HT1080 (cell line): Measurements from ENCODE around the gene KIAA1328. TPM values are rescaled to one million over a fixed set of nuclear protein-coding genes. Genes with fewer than 3 reads are reported as not detected.
A peak's percentile ranks its signal among the peaks of the same experiment; 100 is the strongest.

Experiments used
- DNase-seq: peaks from one replicate; pipeline ENCODE4 v3.0.0-alpha.2; 2015; ENCODE audit warnings: low read depth
- total RNA-seq: library from RNA; depleted of rRNA; stranded (reverse); fragments of >200 nt; shearing (Covaris generic); gene quantifications from 2 replicates; pipeline ENCODE4 v1.2.3, GENCODE V29; 2014

Gene KIAA1328
- total RNA-seq, 1 experiment from 2014 or later, result 1.2 TPM

DNA sequence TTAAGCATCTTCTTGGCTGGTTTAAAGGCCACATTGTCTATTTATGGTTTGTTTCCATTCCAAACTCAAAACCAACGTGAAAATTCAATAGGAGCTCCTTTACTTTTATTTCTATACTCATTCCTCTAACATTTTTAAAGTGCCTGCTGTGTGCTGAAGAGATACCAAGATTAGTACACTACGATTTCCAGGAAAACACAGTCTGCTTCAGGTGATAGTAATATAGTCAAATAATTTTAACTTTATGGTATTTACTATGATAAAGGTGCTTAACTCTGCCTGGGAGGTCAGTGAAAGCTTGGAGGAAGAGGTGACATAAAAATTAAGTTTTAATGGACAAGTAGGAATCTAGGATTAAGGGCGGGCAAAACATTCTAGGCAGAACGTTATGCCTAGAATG, 121.4 kb downstream of the KIAA1328 start:
- DNase-seq, result no peak

DNA sequence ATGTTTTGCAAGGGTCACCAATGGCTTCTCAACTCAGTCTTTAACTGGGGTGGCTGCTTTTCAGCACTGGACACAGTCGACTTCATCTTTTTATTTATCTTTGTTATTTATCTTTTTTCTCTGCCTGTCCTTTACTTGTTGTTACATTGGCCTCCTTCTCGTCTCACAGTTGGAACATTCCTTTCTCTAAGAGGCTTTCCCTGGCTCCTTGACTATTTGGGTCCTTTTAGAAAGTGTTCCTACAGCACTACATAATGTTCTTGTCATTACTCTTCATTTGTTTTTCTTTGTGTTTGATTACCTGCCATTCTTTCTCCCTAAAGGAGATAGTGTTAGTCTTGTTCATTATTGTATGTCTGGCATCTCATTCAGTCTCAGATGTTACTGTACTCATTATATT, 122.0 kb downstream of the KIAA1328 start:
- no peak for DNase-seq

DNA sequence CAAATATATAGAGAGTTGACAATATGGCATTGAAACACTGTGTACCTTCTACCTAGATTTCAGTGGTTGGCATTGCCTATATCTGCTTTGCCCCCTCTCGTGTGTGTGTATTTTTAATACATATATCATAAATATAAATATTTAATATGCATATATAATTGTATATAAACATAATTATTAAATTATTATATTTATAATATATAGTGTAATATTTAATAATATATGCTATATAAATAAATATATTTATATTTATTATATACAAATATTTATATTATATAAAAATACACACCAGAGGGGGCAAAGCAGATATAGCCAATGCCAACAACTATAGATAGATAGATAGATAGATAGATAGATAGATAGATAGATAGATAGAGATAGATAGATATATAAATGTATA, 124.1 kb downstream of the KIAA1328 start:
- DNase-seq, result no peak

DNA sequence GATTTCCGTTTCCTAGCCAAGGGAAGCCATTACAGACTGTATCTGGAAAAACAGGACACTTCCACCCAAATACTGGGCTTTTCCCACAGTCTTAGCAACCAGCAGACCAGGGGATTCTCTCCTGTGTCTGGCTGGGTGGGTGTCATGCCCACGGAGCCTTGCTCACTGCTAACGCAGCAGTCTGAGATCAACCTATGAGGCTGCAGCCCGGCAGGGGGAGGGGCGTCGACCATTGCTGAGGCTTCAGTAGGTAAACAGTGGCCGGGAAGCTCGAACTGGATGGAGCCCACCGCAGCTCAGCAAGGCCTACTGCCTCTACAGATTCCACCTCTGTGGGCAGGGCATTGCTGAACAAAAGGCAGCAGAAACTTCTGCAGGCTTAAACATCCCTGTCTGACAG, 131.1 kb downstream of the KIAA1328 start:
- no peak for DNase-seq

DNA sequence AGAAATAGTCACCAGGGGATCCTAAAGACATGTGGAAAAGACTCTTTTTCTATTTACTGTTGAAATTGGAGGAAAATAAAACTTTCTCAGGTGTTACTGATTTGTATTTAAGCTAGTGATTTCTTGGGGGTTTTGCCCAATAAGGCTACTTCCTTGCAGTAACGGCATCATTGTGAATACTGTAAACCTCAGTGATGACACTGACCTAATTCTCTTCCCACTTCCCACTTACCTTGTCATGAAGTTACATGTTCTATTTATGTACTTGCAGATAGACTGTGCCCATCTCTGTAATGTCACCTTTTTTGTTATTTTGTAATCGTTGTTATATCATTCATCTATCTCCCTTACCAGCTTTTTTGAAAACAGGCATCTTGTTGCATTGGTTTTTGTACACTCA, 134.5 kb downstream of the KIAA1328 start:
- DNase-seq, result no peak

DNA sequence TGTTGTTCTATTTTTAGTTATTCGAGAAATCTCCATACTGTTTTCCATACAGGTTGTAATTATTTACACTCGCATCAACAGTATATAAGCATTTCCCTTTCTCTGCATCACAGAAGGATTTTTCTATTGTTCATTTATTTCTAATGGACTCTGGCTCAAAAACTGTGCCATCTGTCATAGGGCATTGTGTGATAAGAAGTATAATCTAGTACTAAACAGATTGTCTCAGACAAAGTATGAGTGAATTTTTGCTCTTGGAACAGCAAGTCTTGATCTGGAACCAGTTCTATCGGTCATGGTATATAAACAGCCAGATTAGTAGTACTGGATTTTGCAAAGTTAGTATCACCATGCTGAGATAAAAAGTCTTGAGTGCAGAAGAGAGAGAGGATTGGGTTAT, 145.8 kb downstream of the KIAA1328 start:
- DNase-seq, result no peak

DNA sequence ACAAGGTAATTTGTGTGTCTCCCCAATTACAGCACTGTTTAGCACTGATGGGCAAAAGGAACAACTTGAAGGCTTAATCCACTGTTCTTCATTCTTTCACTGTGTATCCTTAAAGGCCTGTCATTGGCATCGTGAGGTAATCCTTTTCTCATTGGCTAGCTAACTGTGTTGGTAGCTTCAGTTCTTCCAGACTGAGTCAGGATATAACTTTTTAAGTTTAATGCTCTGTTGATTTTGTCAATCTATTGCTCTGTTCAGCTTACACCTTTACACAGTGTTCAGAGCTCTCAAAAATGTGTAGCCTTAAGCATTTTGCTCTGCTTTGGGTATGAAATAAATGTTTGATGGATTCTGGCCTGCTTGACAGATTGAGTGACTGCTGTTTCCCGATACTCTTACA, 148.2 kb downstream of the KIAA1328 start:
- no peak for DNase-seq

DNA sequence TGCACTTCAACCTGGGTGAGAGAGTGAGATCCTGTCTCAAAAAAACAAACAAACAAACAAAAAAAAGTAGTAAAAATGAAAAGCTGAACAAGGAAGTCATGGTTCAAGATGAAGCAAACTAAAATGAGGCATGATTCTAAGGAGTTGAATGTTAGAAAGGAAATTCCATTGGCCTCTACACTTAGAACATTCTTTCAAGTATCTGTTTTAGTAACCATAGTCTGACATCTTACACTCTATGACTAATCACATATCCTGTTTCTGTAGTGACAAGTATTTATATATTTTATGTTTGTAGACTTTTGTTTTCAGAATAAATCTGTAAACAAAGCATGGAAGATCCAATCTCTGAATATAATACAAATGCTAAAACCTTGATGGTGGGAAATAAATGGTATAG, 164.1 kb downstream of the KIAA1328 start:
- peak; percentile 50 for DNase-seq

DNA sequence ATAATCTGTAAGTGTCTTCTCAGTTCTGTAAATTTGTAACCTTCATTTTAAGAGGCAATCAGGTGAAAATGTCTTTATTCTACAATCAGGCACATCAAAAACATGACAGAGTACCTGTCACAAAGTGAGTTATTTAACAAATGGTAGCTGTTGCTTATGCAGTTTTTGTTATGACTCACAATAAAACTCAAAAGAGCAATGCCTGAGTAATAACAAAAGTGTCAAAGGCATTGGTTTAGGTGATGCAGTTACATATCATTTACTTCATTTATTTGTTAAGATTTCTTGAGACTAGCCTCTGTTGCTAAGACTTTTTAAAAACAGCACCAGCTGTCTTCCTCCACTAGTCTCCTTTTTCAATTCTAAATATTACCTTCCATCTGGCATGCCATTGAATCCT, 177.8 kb downstream of the KIAA1328 start:
- DNase-seq, result no peak

DNA sequence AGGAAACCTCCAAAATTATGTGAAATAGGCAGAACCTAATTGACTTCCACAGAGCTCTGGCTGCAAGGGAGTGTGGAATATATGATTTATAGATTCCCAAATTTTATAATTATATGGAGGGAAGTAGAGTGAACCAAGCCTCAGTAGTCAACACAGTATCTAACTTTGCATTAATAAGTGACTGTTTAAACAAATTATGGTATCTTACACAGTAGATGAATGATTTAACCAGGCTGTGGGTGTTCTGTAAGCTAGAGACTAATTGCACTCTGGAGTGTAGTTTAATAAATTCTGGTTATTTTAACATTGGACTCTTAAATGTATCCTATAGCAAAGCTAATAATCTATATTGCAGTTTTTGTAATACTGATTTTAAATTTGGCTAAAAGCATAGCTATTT, 183.5 kb downstream of the KIAA1328 start:
- no peak for DNase-seq

DNA sequence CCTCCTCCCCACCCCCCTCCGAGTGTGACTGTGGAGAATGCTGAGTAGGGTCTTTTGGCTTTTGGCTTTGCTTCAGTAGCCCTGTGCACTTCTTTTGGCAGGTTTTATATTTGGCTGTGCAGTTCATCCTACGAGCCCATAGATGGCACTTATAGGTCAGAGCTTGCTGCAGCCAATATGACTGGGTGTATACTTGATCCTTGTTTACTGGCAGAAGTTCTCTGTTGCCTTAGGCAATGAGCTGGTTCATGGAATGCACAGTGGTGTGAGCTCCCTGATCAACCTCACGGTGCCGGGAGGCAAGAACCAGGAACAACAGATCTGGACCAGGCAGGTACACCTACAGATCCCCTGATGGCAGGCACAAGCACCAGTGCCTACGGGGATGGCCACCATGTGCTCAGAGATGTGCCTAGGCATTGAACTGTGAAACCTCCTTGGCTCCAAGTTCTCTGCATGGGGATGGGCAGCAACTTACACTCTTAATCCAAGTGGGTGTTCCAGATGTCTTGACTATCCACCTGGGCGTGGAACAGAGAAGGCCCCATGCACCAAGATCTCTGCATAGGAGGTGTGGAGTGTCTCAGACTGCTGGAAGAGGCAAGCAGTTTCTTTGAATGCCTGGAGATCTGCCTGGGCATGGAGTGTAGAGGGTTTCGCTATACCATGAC, 190.4 kb downstream of the KIAA1328 start:
- DNase-seq, result peak; percentile 19

DNA sequence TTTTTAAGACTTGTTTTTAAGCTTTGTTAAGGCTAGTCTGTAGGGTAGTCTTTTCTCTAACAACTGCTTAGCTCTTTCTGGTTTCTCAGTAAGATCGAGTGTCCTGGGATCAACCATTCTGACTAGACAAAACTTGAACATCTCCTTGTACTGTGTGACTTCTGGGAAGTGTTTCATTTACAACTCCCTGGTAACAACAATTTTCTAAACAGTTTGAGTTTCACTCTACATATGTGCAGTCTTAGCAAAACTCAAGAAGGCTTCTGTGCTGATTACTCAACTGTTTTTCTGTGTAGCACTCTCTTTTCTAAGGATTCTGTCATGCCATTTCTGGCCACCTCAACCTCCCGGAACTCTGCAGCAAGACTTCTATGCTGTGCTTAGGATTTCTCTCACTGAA, 204.5 kb downstream of the KIAA1328 start:
- no peak for DNase-seq

DNA sequence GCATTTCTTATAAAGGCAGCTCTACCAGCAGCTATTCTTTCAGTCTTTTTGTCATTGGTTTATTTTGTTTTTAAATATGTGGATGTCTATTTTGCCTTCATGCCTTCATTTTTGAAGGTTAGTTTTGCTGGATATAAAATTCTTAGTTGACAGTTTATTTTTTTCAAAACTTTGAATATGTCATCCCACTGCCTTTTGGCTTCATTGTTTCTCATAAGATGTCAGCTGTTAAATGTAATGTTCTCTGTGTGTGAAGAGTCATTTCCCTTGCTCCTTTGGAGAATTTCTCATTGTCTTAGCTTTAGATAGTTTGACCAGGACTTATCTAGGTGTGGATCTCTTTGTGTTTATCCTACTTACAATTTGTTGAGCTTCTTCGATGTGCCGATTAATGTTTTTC, 213.5 kb downstream of the KIAA1328 start:
- DNase-seq, result no peak

DNA sequence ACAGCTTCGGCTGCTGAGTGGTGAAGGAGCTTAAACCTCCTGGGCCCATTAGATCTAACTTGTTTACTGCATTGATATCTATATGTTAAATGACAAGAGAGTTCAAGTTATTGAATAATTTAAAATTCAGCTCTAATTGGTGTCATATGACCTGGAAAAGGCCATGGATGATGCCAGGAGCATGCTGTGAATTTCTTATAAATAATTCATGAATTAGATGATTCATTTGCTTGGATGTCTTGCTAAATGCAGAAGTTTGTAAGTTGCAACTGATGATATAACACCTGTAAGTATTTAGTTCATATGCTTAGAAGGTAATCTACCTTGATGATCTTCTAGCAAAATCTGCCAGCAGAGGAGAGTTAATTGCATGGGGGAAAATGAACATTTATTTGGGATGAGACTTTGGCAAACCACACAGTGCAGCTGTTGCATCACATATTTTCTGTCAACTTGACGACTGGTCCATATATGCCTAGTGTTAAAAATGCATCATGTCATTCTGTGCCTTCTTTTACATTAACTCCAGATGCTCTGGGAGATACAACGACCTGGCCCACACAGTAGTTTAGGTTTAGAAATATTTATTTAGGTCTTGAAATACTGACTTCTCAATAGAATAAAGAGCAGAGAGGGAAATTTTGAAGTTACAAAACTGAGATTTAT, 226.3 kb downstream of the KIAA1328 start:
- DNase-seq, result no peak

DNA sequence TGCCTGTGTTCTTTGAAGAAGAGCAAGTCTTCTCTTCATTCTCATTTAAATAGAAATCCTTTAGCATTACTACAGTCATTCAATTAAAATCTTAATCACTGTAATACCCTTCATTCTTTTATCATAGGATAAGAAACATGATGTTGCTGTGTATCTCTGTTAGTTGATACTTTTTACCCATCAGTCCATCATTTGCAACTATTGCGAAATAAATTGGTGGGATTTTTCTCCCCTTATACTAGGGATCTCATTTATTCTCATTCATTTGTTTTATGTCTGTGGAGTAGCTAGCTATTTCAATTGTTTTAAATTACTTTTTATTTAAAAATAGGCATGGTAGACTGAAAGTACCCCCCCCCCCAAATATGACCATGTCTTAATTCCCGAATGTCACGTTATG, 235.3 kb downstream of the KIAA1328 start:
- no peak for DNase-seq

DNA sequence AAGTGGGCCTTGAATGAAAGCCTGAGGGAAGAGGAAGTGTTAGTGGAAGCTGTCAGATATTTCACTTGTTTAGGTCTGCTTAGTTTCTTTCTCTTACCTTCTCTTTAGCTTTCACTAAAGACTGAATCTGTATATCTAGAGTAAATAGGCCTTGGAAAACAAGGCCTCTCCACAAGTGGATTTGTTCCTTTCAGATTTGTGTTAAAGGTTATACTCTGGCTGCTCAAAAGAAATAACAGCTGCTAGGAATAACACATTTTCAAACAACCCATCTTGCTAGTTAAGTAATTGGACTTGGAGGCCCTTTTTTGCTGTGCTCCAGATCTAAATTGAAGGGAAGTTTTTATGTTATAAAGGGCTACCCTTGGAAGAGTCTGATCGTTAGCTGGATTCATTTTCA, 236.3 kb downstream of the KIAA1328 start:
- no peak for DNase-seq

DNA sequence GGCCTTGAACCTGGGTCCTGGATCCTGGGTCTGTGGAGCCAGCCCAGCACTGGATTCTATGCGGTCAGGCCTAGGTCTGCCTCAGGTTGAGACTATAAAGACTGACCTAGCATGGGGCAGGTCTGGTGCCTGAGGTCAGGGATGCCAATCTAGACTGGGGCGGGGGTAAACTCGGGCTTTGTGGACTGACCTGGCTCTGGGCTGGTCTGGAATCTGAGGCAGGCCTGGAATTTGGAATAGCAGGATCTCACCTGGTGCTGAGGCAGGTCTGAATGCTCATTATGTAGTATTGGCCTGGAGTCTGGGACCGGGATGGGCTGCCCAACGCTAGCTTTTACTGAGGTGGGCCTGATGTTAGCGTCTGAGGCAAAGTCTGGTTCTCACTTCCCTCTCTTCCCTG, 256.0 kb downstream of the KIAA1328 start:
- DNase-seq, result no peak

DNA sequence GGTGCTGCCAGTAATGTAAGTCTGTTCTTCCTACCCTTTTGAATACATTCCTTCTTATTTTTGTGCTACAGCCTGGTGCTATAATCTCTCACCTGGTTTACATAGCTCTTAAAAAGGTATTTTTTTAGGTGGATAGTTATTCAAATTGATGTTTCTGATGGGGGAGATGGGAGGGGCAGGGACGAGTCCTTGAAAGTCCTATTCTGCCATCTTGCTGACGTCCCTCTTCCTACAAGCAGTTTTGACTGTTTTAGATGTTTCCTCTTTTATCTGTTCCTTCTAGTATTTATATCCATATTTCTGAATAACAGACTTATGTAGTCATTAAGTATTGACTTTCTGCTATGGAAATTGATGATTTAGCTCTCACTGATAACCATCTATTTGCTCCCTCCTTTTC, 256.4 kb downstream of the KIAA1328 start:
- DNase-seq, result no peak

DNA sequence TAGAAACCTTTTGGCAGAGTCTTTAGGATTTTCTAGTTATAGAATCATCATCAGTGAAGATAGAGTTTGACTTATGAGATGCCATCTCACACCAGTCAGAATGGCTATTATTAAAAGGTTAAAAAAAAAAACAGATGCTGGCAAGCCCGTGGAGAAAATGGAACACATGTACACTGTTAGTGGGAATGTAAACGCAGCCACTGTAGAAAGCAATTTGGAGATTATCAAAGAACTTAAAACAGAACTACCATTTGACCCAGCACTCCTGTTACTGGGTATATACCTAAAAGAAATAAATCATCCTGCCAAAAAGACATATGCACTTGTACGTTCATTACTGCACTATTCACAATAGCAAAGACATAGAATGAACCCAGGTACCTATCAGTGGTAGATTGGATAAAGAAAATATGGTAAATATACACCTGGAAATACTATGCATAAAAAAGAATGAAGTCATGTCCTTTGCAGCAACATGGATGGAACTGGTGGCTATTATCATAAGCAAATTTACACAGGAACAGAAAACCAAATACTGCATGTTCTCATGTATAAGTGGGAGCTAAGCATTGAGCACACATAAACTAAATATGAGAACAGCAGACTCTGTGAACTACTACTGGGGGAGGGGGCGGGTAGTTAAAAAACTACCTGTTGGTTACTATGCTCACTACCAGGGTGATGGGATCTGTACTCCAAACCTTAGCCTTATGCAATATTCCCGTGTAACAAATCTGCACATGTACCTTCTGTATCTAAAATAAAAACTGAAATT, 279.0 kb downstream of the KIAA1328 start:
- DNase-seq, result no peak

DNA sequence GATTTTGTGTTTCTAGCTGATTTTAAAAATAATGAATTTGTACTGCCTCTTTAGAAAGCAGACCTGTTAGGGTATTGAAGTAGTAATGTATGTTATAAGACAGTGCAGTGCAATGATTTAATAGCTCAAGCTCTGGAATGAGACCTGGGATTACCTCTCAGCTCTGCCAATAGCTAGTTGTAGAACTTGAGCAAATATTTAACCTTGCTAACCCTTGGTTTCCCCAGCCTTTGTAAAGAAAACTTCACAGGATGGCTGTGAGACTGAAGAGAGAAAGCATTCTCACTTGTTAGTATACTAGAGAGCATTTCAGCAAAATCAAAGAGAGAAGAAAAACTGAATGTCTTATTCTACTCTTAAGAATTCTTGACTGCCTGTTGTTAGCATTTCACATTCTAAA, 293.9 kb downstream of the KIAA1328 start:
- DNase-seq, result no peak

DNA sequence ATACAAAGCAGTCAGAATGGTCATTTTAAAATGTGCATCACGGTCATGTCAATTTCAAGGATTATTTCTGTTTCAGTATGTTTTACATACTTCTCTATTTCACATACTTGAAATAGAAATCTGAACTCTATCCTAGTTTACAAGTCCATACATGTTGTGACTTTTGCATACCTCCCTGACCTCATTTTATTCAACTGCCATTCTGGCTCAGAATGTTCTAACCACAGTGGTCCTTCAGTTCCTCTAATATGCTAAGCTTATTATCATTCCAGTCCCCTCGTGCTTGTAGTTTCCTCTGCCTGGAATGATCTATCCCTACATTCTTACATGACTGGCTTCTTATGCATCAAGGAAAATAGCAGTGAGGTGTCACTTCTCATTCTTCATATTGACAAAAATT, 295.6 kb downstream of the KIAA1328 start:
- DNase-seq, result no peak

DNA sequence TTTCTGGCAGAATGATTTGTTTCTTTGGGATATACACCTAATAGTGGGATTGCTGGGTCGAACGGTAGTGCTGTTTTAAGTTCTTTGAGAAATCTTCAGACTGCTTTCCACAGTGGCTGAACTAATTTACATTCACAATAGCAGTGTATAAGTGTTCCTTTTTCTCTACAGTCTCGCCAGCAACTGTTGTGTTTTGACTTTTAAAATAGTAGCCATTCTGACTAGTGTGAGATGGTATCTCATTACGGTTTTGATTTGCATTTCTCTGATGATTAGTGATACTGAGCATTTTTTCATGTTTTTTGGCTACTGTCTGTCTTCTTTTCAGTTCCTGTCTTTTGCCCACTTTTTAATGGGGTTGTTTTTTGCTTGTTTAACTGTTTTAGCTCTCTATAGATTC, 306.2 kb downstream of the KIAA1328 start:
- no peak for DNase-seq

DNA sequence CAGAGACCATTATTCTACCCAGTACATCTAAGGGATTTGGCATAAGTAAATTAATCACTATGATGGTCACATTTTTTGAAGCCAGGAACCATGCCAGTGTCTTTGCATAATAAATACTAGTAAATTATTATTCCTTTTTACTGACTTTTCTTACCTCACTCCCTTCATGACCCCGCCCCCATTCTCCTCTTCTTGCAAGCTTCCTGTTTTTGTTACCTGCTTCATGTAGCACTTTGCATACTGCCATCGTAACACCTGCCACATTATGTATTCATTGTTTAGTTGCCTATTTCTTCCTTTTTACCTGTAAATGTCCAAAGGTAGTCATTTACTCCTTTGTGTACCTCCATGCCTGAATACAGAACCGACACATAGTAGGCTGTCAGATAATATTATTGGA, 309.5 kb downstream of the KIAA1328 start:
- DNase-seq, result no peak
